Panc1 (cell line): ENCODE measurements around the gene OTUD3. TPM values are rescaled to one million over a fixed set of nuclear protein-coding genes. Genes with fewer than 3 reads are reported as not detected.

ENCODE experiments used
- ATAC-seq: fragments of 200-7000 bp; cut with Tn5 transposase; 2 replicates; pipeline ENCODE4 v1.9.1; 2020; ENCODE audit warnings: mild to moderate bottlenecking, moderate library complexity
- BruUV-seq: library from RNA; stranded (reverse); fragments of 400-500 nt; replicated peaks from 2 replicates; lab custom pipeline; 2021; lab: Mats Ljungman, UMichigan
- CTCF ChIA-PET: fragments of 300-600 bp; sonication (Branson Sonifier 250); formaldehyde crosslinking; loops from one replicate; lab custom pipeline; 2022; ENCODE audit warnings: antibody characterized with exemption; lab: Charles Lee
- POLR2A ChIA-PET: fragments of 300-600 bp; sonication (Branson Sonifier 250); formaldehyde crosslinking; loops from one replicate; lab custom pipeline; 2022; ENCODE audit warnings: antibody characterized with exemption; lab: Charles Lee
- DNase-seq: peaks from one replicate; pipeline ENCODE4 v3.0.0-alpha.2; 2010; ENCODE audit warnings: low read depth, low spot score
- H3K27ac ChIP-seq: 2 replicates; pipeline ENCODE4 v1.5.1; 2011; ENCODE audit warnings: mild to moderate bottlenecking, low read length, inconsistent platforms
- H3K27me3 ChIP-seq: fragments of 200-500 bp; sonication (Bioruptor generic); 2 replicates; pipeline ENCODE4 v1.6.0; 2014; ENCODE audit warnings: low read length, inconsistent platforms; ENCODE audit not compliant: control insufficient read depth, insufficient read depth
- H3K36me3 ChIP-seq: fragments of 200-500 bp; sonication (Bioruptor generic); 2 replicates; pipeline ENCODE4 v1.5.1; 2014; ENCODE audit warnings: inconsistent platforms, mild to moderate bottlenecking, low read length, moderate library complexity; ENCODE audit not compliant: control insufficient read depth, insufficient read depth
- H3K4me1 ChIP-seq: 2 replicates; pipeline ENCODE4 v1.5.1; 2011; ENCODE audit warnings: inconsistent platforms, mild to moderate bottlenecking, low read length, moderate library complexity; ENCODE audit not compliant: control insufficient read depth, insufficient read depth
- H3K4me3 ChIP-seq, 2 experiments: 2 replicates each; pipeline ENCODE4 v1.5.1; 2011 to 2012; ENCODE audit warnings: low read depth in 2 of 2, low read length in 2 of 2, mild to moderate bottlenecking in 2 of 2, inconsistent platforms in 1 of 2, moderate library complexity in 1 of 2
- H3K9me3 ChIP-seq: fragments of 200-500 bp; sonication (Bioruptor generic); 2 replicates; pipeline ENCODE4 v1.5.1; 2014; ENCODE audit warnings: low read depth, mild to moderate bottlenecking, inconsistent platforms, low read length, moderate library complexity; ENCODE audit not compliant: control insufficient read depth, insufficient read depth
- POLR2AphosphoS5 ChIP-seq: IDR thresholded peaks from 2 replicates; pipeline ENCODE4 v1.6.1; 2012; ENCODE audit warnings: mild to moderate bottlenecking, low read depth, low read length, moderate library complexity
- SIN3A ChIP-seq: IDR thresholded peaks from 2 replicates; pipeline ENCODE4 v1.6.1; 2012; ENCODE audit warnings: low read depth, mild to moderate bottlenecking, low read length, moderate library complexity, borderline replicate concordance; ENCODE audit not compliant: insufficient read depth
- TCF7L2 ChIP-seq: IDR thresholded peaks from 2 replicates; pipeline ENCODE4 v1.6.1; 2011; ENCODE audit warnings: mild to moderate bottlenecking, low read depth, low read length, inconsistent platforms
- in situ Hi-C: cut with HindIII; loops from 2 replicates; pipeline ENCODE4 v1.10.0; 2016; ENCODE audit warnings: low sequenced_read_pairs, low pct_unique_long_range_greater_than_20kb
- intact Hi-C: fragments of 100-400 bp; cut with micrococcal nuclease; formaldehyde crosslinking; loops from one replicate; pipeline ENCODE4 v1.10.0; 2022; ENCODE audit not compliant: unreplicated experiment
- total RNA-seq: library from RNA; stranded (reverse); gene quantifications from one replicate; pipeline ENCODE4 v1.2.1, GENCODE V29; 2021; ENCODE audit not compliant: unreplicated experiment
- TF ChIP-seq, protein P1 (sequence below): fragments of 450-650 bp; IDR thresholded peaks from 2 replicates; pipeline ENCODE4 v1.5.1; 2017; ENCODE audit warnings: mild to moderate bottlenecking
- TF ChIP-seq, protein P2 (sequence below), 2 experiments: IDR thresholded peaks; 2 replicates each; pipeline ENCODE4 v1.6.1; 2011 to 2012; ENCODE audit warnings: low read depth in 2 of 2, control low read depth in 1 of 2, low read length in 1 of 2, mild to moderate bottlenecking in 1 of 2, moderate library complexity in 1 of 2; ENCODE audit not compliant: insufficient read depth in 1 of 2

OTUD3 gene
- total RNA-seq, 1 experiment from 2014 or later, result 14.1 TPM

DNA sequence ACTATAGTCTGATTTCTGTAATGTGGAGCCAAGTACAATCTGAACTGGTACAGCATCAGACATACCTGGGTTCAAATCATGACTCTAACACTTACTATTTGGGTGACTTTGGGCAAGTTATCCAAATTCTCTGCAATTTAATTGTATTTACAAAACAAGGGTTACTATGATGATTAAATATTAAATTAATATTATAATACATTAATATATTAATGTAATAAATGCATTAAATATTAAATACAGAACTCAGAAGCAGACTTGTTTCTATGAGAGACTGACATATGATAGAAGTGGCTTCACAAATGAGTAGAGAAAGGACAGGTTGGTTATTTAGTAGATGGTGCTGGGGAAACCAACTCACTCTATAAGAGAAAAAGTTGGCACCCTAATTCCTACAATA is 27.3 kb upstream of the OTUD3 start:
- ATAC-seq (no peak), DNase-seq (no peak)
- intact Hi-C loops, result no loop called here
- Histone ChIP-seq H3K4me3 (no peak overlapping the region), H3K9me3 (no peaks in the 10 kb centered on the region), H3K36me3 (no peaks in the 10 kb centered on the region), H3K4me1 (no peaks in the 10 kb centered on the region), H3K27me3 (no peaks in the 10 kb centered on the region), H3K27ac (no peak overlapping the region)
- TF ChIP-seq, protein P1, sequence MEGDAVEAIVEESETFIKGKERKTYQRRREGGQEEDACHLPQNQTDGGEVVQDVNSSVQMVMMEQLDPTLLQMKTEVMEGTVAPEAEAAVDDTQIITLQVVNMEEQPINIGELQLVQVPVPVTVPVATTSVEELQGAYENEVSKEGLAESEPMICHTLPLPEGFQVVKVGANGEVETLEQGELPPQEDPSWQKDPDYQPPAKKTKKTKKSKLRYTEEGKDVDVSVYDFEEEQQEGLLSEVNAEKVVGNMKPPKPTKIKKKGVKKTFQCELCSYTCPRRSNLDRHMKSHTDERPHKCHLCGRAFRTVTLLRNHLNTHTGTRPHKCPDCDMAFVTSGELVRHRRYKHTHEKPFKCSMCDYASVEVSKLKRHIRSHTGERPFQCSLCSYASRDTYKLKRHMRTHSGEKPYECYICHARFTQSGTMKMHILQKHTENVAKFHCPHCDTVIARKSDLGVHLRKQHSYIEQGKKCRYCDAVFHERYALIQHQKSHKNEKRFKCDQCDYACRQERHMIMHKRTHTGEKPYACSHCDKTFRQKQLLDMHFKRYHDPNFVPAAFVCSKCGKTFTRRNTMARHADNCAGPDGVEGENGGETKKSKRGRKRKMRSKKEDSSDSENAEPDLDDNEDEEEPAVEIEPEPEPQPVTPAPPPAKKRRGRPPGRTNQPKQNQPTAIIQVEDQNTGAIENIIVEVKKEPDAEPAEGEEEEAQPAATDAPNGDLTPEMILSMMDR, result no peak
- TF ChIP-seq, protein P2, sequence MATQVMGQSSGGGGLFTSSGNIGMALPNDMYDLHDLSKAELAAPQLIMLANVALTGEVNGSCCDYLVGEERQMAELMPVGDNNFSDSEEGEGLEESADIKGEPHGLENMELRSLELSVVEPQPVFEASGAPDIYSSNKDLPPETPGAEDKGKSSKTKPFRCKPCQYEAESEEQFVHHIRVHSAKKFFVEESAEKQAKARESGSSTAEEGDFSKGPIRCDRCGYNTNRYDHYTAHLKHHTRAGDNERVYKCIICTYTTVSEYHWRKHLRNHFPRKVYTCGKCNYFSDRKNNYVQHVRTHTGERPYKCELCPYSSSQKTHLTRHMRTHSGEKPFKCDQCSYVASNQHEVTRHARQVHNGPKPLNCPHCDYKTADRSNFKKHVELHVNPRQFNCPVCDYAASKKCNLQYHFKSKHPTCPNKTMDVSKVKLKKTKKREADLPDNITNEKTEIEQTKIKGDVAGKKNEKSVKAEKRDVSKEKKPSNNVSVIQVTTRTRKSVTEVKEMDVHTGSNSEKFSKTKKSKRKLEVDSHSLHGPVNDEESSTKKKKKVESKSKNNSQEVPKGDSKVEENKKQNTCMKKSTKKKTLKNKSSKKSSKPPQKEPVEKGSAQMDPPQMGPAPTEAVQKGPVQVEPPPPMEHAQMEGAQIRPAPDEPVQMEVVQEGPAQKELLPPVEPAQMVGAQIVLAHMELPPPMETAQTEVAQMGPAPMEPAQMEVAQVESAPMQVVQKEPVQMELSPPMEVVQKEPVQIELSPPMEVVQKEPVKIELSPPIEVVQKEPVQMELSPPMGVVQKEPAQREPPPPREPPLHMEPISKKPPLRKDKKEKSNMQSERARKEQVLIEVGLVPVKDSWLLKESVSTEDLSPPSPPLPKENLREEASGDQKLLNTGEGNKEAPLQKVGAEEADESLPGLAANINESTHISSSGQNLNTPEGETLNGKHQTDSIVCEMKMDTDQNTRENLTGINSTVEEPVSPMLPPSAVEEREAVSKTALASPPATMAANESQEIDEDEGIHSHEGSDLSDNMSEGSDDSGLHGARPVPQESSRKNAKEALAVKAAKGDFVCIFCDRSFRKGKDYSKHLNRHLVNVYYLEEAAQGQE (IDR thresholded peaks at IDR 0.05; ENCODE audit: insufficient read depth in 1 of 2, low read depth in 2 of 2, low read length in 1 of 2), result no peak
- no peak for TF ChIP-seq SIN3A
- TF ChIP-seq POLR2AphosphoS5, result no peak
- TF ChIP-seq TCF7L2, result no peak
- in situ Hi-C loops, result no loop called here
- CTCF ChIA-PET, result interaction anchor here (0.7 kb wide), 1 partner anchor 240 kb away, joined by 5 read pairs; no protein-coding TSS in a partner anchor
- POLR2A ChIA-PET, result no interaction called here
- BruUV-seq, result no TSS peak

DNA sequence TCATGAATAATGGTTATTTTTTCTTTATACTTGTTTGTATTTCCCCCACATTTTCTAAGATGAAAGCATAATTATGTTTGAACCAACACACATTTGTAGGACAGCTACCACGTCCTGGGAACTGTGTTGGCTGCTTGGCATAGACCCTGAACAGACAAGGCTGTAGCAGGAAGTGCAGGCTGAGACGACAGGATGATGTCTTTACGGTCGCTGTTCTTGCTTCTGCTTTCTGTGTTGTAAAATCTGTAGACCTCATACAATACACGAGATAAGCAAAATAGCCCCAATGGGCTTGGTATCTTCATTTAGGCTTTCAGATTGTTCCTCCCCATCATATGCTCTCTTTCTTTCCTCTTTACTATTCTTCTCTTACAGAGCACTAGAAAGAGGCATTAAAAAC is 23.3 kb upstream of the OTUD3 start:
- DNase-seq, result no peak
- BruUV-seq, result no TSS peak
- no peaks in the 10 kb centered on the region for H3K27me3 ChIP-seq
- POLR2A ChIA-PET, result no interaction called here
- intact Hi-C loops (no loop called here), in situ Hi-C loops (no loop called here)
- CTCF ChIA-PET, result no interaction called here
- H3K4me1 ChIP-seq, result no peaks in the 10 kb centered on the region
- H3K9me3 ChIP-seq, result peaks cover 3% of the 10 kb centered on the region; the same call in 1 of the 2 replicates
- no peaks in the 10 kb centered on the region for H3K36me3 ChIP-seq
- H3K27ac ChIP-seq, result no peak overlapping the region
- no peak overlapping the region for H3K4me3 ChIP-seq
- TF ChIP-seq, protein P2 (IDR thresholded peaks at IDR 0.05; ENCODE audit: insufficient read depth in 1 of 2, low read depth in 2 of 2, low read length in 1 of 2), result no peak
- TF ChIP-seq, protein P1, result no peak
- TF ChIP-seq TCF7L2, result no peak
- TF ChIP-seq SIN3A, result no peak
- no peak for TF ChIP-seq POLR2AphosphoS5
- no peak for ATAC-seq
